HepG2 (cell line): ENCODE results near the gene DUSP12.

Source experiments
- JUND ChIP-seq: sonication (generic); formaldehyde crosslinking; IDR thresholded peaks from 2 replicates; pipeline ENCODE4 v1.8.0; 2022; ENCODE audit warnings: mild to moderate bottlenecking, missing genetic modification reagents
- MBD4 ChIP-seq: IDR thresholded peaks from 2 replicates; pipeline ENCODE4 v1.6.1; 2012; ENCODE audit warnings: low read length, inconsistent platforms, borderline replicate concordance
- MTA3 ChIP-seq: sonication (generic); formaldehyde crosslinking; IDR thresholded peaks from 2 replicates; pipeline ENCODE4 v1.4.0; 2020; ENCODE audit warnings: missing genetic modification reagents
- RBM39 ChIP-seq: fragments of 200-400 bp; formaldehyde crosslinking; IDR thresholded peaks from one replicate; pipeline ENCODE4 v1.6.1; 2018; ENCODE audit warnings: antibody characterized with exemption, mild to moderate bottlenecking, low read depth, low read length; ENCODE audit not compliant: poor library complexity, severe bottlenecking
- TCF7 ChIP-seq: sonication (generic); IDR thresholded peaks from 2 replicates; pipeline ENCODE4 v1.6.1; 2016; ENCODE audit warnings: antibody characterized with exemption, low read depth
- ZBTB20 ChIP-seq: sonication (generic); formaldehyde crosslinking; IDR thresholded peaks from 2 replicates; pipeline ENCODE4 v1.8.1; 2023; ENCODE audit warnings: missing genetic modification reagents, low read depth, mild to moderate bottlenecking, borderline replicate concordance
- ZIK1 ChIP-seq: sonication (generic); formaldehyde crosslinking; IDR thresholded peaks from 2 replicates; pipeline ENCODE4 v1.5.0; 2020; ENCODE audit warnings: mild to moderate bottlenecking, low read depth, missing genetic modification reagents, borderline replicate concordance
- ZNF333 ChIP-seq: sonication (generic); formaldehyde crosslinking; IDR thresholded peaks from 2 replicates; pipeline ENCODE4 v1.4.0; 2020; ENCODE audit warnings: mild to moderate bottlenecking, missing genetic modification reagents, borderline replicate concordance
- ZNF431 ChIP-seq: sonication (generic); formaldehyde crosslinking; IDR thresholded peaks from 2 replicates; pipeline ENCODE4 v1.9.0; 2022; ENCODE audit warnings: missing genetic modification reagents, low read depth, mild to moderate bottlenecking, borderline replicate concordance
- ZNF510 ChIP-seq: sonication (generic); formaldehyde crosslinking; IDR thresholded peaks from 2 replicates; pipeline ENCODE4 v1.4.0; 2020; ENCODE audit warnings: low read depth, mild to moderate bottlenecking, missing genetic modification reagents
- ZNF788 ChIP-seq: sonication (generic); formaldehyde crosslinking; IDR thresholded peaks from 2 replicates; pipeline ENCODE4 v1.5.0; 2020; ENCODE audit warnings: mild to moderate bottlenecking, missing genetic modification reagents, borderline replicate concordance
- TF ChIP-seq, protein P1 (sequence below): sonication (generic); formaldehyde crosslinking; IDR thresholded peaks from 2 replicates; pipeline ENCODE4 v1.5.1; 2020; ENCODE audit warnings: mild to moderate bottlenecking, missing genetic modification reagents, moderate library complexity
- TF ChIP-seq, protein P2 (sequence below): sonication (generic); formaldehyde crosslinking; IDR thresholded peaks from 2 replicates; pipeline ENCODE4 v1.5.1; 2020; ENCODE audit warnings: missing genetic modification reagents, mild to moderate bottlenecking, borderline replicate concordance
- TF ChIP-seq, protein P3 (sequence below): sonication (generic); formaldehyde crosslinking; IDR thresholded peaks from 2 replicates; pipeline ENCODE4 v1.5.0; 2020; ENCODE audit warnings: mild to moderate bottlenecking, missing genetic modification reagents, moderate library complexity

DNA sequence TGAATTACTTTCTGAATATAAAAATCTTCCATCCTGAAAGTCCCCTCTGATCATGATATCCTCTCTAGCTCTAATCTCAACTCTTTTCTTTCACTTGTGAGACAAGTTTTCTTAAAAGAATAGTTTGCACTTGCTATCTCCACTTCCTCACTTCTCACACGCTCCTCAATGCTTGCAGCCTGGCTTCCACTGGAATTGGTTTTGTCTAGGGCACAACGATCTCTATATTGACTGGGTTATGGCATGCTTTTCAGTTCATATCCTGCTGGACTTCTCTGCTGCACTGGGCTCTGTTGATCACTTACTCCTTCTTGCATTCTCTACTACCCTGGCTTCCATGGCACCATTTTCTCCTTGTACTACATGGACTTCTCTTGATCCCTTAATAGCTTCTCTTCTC is 42.1 kb upstream of the DUSP12 start:
- TF ChIP-seq TCF7 (no peak), ZIK1 (no peak), ZNF333 (CRISPR knock-in tag) (no peak), ZNF510 (CRISPR knock-in tag) (no peak), MBD4 (no peak), JUND (CRISPR knock-in tag) (no peak), ZNF431 (CRISPR knock-in tag) (no peak), MTA3 (no peak), ZNF788 (CRISPR knock-in tag) (no peak), ZBTB20 (CRISPR knock-in tag) (no peak), RBM39 (no peak)
- TF ChIP-seq, protein P1, sequence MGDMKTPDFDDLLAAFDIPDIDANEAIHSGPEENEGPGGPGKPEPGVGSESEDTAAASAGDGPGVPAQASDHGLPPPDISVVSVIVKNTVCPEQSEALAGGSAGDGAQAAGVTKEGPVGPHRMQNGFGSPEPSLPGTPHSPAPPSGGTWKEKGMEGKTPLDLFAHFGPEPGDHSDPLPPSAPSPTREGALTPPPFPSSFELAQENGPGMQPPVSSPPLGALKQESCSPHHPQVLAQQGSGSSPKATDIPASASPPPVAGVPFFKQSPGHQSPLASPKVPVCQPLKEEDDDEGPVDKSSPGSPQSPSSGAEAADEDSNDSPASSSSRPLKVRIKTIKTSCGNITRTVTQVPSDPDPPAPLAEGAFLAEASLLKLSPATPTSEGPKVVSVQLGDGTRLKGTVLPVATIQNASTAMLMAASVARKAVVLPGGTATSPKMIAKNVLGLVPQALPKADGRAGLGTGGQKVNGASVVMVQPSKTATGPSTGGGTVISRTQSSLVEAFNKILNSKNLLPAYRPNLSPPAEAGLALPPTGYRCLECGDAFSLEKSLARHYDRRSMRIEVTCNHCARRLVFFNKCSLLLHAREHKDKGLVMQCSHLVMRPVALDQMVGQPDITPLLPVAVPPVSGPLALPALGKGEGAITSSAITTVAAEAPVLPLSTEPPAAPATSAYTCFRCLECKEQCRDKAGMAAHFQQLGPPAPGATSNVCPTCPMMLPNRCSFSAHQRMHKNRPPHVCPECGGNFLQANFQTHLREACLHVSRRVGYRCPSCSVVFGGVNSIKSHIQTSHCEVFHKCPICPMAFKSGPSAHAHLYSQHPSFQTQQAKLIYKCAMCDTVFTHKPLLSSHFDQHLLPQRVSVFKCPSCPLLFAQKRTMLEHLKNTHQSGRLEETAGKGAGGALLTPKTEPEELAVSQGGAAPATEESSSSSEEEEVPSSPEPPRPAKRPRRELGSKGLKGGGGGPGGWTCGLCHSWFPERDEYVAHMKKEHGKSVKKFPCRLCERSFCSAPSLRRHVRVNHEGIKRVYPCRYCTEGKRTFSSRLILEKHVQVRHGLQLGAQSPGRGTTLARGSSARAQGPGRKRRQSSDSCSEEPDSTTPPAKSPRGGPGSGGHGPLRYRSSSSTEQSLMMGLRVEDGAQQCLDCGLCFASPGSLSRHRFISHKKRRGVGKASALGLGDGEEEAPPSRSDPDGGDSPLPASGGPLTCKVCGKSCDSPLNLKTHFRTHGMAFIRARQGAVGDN (CRISPR knock-in tag) = no peak
- TF ChIP-seq, protein P2, sequence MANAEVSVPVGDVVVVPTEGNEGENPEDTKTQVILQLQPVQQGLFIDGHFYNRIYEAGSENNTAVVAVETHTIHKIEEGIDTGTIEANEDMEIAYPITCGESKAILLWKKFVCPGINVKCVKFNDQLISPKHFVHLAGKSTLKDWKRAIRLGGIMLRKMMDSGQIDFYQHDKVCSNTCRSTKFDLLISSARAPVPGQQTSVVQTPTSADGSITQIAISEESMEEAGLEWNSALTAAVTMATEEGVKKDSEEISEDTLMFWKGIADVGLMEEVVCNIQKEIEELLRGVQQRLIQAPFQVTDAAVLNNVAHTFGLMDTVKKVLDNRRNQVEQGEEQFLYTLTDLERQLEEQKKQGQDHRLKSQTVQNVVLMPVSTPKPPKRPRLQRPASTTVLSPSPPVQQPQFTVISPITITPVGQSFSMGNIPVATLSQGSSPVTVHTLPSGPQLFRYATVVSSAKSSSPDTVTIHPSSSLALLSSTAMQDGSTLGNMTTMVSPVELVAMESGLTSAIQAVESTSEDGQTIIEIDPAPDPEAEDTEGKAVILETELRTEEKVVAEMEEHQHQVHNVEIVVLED (CRISPR knock-in tag) = no peak
- TF ChIP-seq, protein P3, sequence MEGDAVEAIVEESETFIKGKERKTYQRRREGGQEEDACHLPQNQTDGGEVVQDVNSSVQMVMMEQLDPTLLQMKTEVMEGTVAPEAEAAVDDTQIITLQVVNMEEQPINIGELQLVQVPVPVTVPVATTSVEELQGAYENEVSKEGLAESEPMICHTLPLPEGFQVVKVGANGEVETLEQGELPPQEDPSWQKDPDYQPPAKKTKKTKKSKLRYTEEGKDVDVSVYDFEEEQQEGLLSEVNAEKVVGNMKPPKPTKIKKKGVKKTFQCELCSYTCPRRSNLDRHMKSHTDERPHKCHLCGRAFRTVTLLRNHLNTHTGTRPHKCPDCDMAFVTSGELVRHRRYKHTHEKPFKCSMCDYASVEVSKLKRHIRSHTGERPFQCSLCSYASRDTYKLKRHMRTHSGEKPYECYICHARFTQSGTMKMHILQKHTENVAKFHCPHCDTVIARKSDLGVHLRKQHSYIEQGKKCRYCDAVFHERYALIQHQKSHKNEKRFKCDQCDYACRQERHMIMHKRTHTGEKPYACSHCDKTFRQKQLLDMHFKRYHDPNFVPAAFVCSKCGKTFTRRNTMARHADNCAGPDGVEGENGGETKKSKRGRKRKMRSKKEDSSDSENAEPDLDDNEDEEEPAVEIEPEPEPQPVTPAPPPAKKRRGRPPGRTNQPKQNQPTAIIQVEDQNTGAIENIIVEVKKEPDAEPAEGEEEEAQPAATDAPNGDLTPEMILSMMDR = no peak
